Endometrial microvascular endothelial cells (primary cell): ENCODE results near the gene TRAPPC14. TPM values are rescaled to one million over a fixed set of nuclear protein-coding genes. Genes with fewer than 3 reads are reported as not detected.

ENCODE experiments used
- in situ Hi-C: cut with HindIII; loops from 2 replicates; pipeline ENCODE4 v1.10.0; 2017; ENCODE audit warnings: low sequenced_read_pairs, low pct_unique_long_range_greater_than_20kb; ENCODE audit errors: inconsistent ontology term
- total RNA-seq: library from RNA; depleted of rRNA; stranded (reverse); fragments of >200 nt; gene quantifications from one replicate; pipeline ENCODE4 v1.2.3, GENCODE V29; 2015; ENCODE audit errors: inconsistent ontology term

TRAPPC14 gene
- total RNA-seq, 1 donor from 2014 or later: 8.5 TPM

- in situ Hi-C loops: no loop called here
Measured at GRCh38 chr7:100176096-100177044, 17.8 kb upstream of the TRAPPC14 start.

- in situ Hi-C loops: no loop called here
Measured at GRCh38 chr7:100175296-100175935, 16.9 kb upstream of the TRAPPC14 start.

DNA sequence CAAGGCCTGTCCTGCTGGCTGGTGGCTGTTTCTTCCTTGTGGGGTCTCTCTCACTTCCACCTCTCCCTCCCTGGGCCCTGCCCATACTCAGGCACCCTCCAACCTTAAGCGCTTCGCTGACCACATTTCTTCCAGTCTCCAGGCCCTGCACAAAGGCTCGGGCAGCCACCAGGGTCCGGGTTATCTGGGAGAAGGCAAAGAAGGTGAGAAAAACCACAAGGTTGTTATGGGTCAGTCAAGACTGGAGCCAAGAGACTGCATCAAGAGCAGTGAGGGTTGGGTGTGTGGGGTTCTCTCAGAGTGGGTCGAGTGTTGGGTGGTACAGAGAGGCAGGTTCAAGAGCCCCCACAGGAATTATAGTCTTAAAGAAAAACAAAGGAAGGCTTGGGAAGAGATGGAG lies 16.1 kb upstream of the TRAPPC14 start:
- in situ Hi-C loops: no loop called here

DNA sequence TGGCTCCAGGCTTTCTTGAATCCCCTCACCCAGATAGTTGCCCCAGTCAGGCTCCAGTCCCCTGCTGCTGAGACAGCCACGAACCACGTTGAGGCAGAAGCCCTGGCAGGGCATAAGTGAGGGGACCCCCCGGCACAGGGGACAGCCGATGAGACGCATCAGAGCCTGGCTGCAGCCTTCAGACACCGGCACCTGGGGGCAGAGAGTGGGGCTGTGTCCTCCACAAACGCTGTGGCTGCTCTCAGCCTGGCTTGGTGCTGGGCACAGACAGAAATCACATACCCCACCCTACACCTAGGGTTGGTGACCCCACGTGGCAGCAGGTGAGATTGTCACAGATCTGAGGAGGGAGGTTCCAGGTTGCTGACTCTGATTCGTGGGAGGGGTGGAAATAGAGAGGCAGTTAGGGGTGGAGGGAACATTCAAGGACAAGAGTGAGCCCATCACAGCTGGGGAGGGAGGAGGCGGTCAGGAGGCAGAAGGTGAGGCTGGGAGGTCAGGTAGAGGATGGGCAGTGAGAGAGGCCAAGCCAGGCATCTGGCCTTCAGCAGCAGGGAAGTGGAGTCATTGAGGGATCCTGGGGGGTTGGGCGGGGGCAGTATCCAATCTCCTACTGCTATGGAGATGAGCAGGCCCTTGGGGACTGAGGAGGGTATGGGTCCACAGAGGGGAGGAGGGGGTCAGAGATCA lies 15.4 kb upstream of the TRAPPC14 start:
- in situ Hi-C loops: no loop called here

GRCh38 chr7:100171840-100172239 lies 13.3 kb upstream of the TRAPPC14 start:
- in situ Hi-C loops: no loop called here

- in situ Hi-C loops: no loop called here
Measured at GRCh38 chr7:100171087-100171681, 12.7 kb upstream of the TRAPPC14 start.

GRCh38 chr7:100170101-100170897 lies 11.8 kb upstream of the TRAPPC14 start:
- in situ Hi-C loops: no loop called here

DNA sequence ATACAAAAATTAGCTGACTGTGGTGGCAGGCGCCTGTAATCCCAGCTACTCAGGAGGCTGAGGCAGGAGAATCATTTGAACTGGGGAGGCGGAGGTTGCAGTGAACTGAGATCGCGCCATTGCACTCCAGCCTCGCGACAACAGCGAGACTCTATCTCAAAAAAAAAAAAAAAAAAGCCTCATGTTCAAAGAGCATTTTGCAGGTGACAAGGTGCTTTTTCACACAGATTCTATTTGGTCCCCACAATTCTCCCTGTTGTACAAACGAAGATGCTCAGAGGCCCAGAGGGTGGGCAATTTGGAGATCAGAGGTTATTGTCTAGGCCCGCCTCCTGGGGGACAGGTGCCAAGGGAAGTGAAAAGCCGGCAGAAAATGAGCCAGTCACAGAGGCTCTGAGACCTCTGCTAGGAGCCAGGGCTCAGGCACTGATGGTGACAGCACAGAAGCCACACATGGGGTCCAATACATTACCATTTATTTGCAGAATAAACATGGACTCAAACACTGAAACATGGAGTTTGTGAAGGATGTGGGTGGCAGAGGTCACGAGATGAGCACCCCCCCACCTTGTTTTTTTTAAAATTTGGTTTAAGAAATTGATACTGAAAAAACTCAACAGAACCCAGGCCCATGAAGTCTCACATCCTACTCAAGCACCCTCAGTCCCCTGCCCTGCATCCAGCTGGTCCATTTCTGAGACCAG lies 10.8 kb upstream of the TRAPPC14 start:
- in situ Hi-C loops: no loop called here

DNA sequence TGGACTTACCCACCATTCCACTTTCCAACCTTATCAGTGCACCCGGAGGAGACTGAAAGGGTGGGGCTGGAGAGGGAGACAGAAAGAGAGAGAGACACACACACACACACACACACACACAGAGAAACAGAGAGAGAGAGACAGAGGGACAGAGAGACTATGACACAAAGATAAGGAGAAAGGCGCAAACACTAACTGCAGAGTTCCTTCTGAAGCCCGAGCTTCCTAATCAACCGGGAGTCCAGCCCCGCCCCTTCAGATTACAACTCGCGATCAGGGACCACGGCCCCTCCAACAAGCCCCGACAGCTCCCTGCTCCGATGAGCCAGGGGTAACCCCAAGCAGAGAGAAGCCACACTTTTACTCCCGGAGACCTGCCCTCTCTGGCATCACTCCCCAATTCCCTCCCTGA lies 9.4 kb upstream of the TRAPPC14 start:
- in situ Hi-C loops: no loop called here

GRCh38 chr7:100166970-100167911 lies 8.7 kb upstream of the TRAPPC14 start:
- in situ Hi-C loops: no loop called here

- in situ Hi-C loops: no loop called here
Measured at GRCh38 chr7:100166317-100166940, 7.9 kb upstream of the TRAPPC14 start.

DNA sequence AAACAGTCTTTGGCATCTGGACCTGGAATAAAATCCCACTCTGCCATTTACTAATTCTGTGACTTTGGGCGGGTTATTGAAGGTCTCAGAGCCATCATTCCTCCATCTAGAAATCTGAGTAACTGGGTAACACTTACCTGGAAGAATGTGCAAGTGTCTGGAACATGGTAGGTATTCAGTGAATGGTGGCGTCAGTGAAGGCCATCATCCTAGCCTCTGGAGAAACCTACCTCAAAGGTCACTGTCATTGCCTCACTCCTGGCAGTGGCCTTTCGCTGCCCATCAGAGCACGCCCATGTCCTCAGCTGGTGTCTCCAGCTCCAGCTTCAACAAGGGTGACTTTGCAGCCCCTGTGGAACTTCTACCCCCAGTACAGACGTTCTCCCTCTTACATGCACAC lies 5.3 kb upstream of the TRAPPC14 start:
- in situ Hi-C loops: no loop called here

DNA sequence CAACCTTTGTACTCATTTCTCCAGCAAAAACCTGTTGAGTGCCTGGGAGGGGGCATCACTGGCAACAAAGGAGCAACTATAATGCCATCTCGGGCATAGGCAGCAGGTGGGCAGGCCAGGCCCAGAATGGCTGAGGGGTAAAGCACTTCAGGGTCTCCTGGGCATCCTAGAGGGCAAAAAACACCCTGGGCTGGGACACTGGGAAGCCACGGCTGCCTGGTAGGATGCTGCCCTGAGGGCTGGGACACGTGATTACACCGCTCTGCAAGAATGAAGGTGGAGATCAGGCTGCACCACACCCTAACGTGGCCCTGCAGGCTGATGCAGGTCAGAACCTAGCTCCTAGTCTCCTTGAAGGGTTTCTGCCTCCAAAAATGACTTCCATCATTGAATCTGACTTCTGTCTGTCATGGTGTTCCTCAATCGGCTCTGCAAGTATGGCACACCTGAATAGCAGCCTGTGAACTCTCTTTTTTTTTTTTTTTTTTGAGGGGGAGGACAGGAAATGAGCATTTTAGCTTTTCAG lies 4.5 kb upstream of the TRAPPC14 start:
- in situ Hi-C loops: no loop called here

DNA sequence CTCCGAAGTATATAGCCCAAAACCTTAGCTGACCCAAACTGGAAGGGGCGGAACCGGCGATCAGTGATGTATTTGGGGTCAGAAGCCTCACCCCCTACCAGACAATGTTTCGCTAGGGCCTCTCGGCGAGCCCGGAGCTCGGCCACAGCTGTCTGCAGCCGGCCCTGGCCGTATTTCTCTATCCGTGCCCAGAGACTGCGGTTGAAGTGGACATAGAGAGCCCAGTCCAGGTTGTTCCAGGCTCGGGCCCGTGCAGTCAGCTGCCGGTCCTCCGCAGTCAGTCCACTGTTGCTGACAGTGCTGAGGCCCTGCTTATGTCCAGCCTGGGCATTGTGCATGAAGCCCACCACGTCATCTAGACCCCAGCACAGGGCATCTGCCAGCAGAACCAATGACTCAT lies 1.5 kb upstream of the TRAPPC14 start:
- in situ Hi-C loops: no loop called here

DNA sequence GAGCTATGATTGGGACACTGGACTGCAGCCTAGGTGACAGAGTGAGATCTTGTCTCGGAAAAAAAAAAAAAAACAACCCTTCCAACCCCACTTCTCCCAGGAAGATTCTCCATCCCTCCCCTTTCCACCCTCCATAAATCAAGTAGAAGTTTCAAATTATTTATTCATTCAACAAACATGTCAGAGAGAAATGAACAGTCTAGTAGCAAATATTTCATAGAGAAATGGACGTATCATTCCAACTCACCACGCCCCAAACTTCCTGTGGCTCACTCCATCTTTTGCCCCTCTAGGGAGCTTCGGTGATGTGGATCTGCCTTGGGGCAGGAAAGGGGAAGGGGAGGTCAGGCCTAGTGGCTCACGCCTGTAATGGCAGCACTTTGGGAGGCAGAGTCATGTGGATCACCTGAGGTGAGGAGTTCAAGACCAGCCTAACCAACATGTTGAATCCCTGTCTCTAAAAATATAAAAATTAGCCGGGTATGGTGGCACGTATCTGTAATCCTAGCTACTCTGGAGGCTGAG lies 638 bp upstream of the TRAPPC14 start:
- in situ Hi-C loops: no loop called here
